ENCODE results near the gene FERMT1.

The FERMT1 gene, protein sequence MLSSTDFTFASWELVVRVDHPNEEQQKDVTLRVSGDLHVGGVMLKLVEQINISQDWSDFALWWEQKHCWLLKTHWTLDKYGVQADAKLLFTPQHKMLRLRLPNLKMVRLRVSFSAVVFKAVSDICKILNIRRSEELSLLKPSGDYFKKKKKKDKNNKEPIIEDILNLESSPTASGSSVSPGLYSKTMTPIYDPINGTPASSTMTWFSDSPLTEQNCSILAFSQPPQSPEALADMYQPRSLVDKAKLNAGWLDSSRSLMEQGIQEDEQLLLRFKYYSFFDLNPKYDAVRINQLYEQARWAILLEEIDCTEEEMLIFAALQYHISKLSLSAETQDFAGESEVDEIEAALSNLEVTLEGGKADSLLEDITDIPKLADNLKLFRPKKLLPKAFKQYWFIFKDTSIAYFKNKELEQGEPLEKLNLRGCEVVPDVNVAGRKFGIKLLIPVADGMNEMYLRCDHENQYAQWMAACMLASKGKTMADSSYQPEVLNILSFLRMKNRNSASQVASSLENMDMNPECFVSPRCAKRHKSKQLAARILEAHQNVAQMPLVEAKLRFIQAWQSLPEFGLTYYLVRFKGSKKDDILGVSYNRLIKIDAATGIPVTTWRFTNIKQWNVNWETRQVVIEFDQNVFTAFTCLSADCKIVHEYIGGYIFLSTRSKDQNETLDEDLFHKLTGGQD

DNA sequence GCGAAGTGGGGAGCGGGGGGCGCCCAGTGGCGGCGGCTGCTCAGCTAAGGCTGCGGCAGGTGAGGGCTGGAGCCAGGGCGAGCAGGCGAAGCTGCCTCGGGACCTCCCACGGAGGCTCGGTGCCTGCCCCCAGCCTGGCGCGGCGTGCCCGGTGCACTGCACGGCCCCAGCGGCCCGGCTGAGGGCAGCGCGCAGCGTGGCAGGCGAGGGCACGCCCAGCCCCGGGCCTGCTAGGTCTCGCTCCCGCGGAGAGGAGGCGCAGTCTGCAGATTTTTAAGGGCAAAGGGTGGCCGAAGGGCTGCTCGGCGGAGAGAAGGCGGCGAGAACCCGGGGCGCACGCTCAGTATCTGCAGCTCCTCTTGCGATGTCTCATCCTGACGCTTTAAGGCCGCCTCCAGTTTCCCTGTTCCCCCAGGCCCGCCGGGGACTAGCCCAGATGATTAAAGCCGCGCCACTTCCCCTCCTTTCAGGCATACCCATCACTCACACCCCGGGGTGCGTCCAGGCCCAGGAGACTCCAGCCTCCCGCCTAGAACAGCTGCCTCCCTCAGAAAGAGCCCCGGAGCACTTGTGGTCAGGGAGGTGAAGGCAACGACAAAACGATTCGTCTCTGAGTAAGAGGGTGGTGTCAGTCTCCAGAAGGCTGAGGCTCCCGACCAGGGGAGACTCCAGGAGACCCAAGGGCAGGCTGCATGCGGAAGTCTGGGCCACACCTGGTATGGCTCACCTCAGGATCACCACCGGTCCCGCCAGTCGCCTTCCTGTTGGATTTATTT is at the start of gene FERMT1:
Gene FERMT1, minus strand, starts transcription at position 158 of the 776 bp plus-strand sequence. CDS start 3,476 bp downstream, outside the sequence.
- no peak for DNase-seq

DNA sequence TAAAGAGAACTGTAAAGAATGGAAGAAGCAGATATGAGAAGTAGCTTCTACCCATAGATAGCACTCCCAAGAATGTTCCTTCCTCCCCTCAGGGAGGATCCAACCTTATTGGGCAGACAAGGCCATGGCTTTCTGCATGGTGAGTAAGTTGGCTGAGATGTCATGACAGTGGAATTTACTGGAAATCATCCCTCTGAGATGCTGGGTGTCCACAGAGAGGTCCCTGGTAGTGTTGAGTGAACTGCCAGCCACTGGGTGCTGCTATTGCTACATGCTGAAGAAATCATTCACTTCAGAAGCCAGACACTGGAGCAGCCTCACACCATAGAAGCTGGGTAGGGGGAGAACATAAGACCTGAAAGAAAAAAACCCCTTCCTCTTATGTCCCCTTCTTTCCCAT is 46.4 kb upstream of the FERMT1 start:
- no peak for DNase-seq

DNA sequence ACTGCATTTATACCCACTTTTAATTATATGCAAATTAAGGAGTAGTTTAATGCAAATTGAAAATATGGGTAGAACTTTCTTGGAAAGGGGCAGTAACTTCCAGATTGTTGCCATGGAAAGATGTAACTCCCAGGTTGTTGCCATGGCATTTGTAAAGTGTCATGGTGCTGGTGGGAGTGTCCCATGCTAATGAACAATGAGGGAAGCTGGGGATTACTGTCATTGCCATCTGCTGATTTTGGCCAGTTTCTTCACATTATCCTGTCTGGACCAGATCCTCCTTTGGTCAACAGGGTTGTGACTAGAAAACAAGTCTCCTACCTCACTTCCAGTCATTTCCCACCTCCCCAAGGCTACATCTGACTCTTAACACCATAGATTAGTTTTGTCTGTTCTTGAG is 45.4 kb upstream of the FERMT1 start:
- no peak for DNase-seq

DNA sequence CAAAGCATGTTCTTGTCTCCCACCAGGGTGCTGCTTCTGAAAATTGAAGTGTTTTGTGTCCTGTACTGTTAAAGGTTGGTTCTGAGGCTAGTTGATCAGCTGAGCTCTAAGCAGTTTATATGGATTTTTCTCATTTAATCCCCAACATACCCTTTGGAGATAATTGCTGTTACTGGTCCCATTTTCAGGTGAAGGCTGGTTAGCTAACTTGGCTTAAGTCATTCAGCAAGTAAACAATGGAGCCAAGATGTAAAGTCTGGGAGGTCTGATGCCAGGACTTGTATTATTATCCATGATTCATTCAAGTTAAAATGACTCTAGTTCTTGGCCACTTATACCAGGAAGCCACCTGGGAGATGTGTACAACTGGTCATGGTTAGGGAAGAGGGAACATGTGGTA is 42.5 kb upstream of the FERMT1 start:
- DNase-seq = no peak

DNA sequence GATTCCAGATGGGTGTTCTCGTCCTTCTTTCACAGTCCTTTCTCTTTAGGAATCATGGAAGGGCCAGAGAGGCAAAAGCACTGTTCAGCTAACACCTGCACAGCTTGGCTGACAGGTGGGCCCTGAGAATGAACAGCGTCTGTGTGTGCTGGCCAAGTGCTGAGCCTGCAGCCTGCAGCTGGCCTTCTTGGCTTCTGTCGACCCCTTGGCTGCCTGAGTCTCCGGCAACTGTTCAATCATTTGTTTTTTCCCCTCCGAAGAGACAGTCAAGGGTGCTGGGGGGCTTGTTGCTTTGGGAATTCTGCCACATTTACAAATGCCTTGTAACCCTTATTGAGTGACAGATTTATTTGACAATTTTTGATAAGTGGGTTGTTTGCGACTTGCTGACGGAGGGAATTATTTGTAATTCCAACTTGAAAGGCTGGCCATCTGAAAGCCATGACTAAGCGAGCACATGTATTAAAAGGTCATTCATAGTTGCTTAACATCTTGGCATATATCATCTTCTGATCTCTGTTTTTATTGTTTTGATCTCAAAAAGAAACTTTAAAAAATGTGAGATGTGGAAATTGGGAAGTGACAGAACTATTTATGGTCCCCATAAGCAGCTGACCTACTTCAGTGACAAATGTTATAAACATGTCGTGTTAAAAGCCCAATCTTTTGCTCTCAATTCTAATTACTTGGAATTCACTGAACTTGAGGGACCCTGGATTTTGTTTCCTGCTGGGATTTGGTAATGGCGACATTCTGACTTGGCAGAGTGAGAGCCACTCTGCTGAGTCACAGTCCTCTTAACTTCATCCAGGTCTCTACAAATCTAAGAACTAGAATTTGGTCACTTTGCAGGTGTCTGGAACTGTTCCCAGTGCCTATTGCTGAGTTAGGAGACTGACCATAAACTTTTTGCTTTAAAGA is 41.9 kb upstream of the FERMT1 start:
- no peak for DNase-seq

DNA sequence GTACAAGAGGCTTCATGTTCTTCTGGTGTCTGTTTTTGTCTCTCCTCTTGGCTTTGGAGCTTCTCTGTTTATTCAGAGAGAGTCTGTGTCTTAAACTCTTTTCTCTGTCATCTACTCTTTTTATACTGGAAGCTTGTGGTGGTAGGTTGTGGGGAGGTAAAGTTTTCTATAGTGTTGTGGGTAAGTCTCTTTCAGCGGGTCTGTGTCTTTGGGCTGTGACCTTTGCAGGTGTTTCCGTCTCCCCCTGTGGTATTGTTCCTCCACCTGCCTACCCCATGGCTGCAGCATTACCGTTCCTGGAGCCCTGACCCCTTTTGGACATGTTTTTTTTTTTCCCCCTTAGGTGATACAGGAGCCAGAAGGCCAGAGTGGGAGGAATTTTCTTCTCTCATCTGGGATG is 37.9 kb upstream of the FERMT1 start:
- DNase-seq = no peak

DNA sequence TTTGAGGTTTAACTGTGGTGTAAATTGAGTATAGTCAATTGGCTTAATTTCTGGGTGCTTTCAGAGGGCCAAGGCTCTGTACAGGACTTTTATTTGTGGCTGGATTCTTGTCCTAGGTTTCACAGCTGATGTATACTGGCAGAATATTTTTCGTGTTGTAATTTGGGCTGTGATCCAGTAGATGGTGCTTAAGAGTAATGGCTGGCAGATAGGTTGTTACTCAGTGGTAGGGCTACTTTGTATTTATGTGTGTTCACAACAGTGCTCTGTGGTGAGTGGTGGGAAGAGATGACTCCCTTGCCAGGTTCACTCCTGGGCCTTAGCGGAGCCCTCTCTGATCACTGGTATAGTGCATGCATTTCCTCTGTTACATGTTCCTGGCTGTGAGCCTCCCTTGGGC is 34.5 kb upstream of the FERMT1 start:
- DNase-seq = no peak

DNA sequence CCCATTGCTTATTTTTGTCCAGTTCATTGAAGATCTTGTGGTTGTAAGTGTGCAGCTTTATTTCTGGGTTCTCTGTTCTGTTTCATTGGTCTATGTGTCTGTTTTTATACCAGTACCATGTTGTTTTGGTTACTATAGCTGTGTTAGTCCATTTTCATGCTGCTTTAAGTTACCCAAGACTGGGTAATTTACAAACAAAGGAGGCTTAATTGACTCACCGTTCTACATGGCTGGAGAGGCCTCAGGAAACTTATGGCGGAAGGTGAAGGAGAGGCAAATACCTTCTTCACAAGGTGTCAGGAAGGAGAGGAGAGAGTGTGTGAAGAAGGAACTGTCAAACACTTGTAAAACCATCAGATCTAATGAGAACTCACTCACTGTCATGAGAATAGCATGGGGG is 29.9 kb upstream of the FERMT1 start:
- no peak for DNase-seq

DNA sequence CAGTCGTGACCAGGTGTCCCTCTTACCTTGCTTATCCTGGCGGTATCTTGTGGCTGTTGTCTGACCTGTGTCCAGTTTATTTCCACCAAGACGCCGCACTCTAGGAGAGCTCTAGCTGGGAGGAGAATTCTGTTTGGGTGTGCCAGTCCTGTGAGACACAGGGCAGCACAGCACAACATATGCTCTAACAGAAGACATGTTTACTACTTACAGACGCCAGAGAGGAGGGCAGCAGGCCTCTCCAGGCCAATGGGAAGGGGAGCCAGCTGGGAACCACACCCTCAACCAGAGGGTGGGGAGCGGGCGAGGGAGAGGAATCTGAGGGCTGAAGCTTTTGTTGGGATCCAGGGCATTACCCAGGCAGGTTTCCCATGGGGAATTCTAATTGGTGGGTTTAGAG is 25.2 kb upstream of the FERMT1 start:
- DNase-seq = no peak

DNA sequence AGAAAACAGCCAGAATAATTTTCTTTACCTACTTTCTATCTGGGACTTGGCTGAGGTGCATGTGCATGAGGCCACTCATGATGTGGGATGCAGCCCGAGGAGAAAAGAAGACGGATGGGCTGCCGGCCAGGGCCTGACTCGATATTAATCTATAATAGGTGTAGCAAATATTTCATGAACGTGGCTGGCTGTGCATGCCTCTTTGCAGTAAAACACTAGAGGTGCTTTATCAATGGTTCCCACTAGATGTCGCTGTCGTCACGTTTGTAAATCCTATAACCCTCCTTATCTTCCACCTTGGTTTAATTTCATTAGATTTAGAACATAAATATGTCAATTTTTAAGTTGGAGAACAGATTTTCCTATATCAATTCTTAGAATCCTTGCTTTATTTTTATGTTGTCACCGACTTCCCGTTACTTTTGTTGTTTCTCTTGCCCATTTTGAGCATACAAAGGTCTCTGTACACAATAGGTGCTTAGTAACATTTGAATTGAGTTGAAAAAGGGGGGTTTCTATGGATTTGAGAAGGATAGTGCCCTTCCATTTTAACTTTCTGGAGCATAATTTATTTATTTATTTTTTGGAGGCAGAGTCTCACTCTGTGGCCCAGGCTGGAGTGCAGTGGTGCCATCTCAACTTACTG is 19.6 kb upstream of the FERMT1 start:
- peak; percentile 63 for DNase-seq

DNA sequence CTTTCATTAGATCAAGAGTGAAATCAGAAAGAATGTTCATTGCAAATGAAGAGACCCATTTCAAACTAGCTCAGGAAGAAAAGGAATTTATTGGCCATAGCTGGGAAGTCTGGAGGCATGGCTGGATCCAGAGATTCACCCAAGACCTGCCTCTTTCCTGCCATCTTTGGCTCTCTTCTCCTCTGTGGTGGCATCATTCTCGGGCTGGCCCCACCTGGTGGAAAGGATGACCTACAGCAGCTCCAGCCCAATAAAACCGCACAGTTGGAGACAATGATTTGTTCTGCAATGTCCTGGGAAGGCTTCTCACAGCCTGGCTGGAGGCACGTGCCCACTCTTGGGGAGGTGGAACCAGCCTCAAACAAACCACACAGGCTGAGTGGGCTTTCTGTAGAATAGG is 18.1 kb upstream of the FERMT1 start:
- no peak for DNase-seq

DNA sequence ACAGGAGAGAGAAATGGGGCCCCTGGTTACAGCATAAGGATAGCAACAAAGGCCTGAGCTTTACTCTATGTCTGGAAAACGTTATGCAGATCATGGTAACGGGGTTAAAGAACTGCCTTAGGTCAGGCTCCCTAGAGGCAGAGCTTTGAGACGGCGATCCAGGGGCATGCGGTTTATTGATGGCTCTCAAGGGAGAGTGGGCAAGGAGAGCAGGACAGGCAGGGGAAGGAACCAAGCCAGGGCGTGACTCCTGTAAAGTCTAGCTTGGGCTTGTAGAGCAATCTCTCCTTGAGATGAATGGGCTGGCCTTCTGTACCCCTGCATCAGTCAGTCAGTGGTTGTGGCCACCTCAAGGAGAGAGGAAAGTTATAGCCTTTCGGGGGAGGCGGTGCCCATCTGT is 12.5 kb upstream of the FERMT1 start:
- DNase-seq = no peak

DNA sequence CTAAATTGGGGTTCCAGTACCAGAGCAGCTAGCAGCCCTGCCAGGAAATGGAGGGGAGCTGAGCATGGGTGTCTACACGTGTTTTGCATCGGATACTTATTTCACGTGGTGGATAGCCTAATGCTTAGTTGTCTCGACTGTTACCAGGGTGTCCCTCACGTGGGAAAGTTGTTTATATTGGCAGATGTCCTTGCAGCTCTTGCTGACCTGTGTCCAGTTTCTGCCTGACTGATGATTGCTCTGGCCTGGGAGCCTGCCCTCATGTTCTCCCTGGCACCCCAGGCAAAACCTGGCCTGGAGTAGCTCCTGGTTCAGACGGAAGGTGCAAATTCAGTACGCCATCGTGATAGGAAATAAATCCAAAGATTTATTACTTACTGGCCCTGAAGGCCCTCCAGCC is 11.8 kb upstream of the FERMT1 start:
- DNase-seq = no peak

DNA sequence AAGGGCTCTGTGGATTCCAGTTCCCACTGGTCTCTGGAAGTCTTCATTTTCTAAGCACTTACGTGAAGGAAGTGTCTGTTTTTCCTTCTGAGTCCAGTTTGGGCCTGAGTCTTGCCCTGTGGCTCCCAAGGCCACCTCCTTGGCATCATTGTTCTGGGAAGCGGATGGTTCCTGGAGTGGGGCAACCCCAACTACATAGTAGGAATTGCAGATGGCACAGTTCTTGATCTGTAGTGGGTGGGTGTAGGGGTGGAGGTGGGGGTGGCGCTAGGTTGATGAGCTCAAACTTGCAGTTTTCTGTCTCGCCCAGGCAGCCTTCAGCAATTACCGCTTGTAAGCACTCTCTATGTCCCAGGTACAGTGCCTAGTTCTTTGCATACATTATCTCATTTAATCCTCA is 7.2 kb upstream of the FERMT1 start:
- DNase-seq = no peak

DNA sequence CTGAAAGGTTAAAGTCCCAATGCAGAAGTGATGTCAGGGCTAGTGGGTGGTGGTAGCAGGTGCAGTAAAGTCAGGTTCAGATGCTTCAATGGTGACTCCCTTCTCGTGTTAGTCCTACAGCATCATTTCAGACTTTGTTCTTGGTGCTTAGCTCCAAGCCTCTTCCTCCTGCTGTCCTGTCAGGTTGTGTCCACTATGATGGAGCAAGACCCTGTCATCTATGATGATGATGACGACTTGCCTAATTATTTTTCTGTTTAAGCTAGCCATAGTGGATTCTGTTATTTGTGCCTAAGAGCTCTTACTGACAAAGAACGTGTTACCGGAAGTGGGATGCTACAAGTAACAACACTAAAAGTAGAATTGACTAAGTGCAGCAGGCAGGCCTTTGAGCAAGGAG is 5.0 kb upstream of the FERMT1 start:
- DNase-seq = no peak

DNA sequence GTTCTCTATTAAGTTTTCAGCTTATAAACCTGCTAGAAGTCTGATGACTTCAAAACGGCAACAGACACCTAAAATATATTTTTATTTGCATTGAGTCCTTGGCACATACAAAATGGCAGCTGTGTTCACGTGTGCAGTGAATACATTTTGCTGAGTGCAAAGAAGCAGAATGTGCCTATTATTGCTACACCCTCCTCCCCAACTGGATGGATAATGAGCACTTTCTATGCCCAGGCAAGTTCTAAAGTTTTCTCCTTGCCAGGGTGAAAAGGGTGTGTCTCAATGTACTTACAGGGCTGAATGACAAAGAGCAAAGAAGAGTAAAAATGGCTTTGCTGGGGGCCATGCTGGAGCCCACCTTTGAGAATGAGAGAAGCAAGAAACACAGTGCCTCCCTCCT is 4.0 kb upstream of the FERMT1 start:
- DNase-seq = no peak

DNA sequence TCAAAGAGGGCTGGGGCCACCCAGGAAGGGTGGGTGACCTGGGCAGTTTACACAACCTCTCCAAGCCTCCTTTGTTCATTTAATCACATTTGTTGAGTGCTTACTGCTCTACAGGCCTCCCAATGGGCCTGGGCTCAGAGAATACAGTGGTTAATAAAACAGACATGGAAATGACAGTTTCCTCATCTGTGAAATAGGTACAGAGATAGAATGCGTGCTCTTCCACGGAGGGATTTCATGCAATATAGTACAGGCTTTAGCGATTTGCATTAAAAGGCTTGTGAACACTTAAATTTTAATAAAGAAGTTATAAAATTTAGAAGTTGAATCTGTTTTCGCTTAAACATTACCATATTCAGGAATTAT is 802 bp upstream of the FERMT1 start:
- no peak for DNase-seq

DNA sequence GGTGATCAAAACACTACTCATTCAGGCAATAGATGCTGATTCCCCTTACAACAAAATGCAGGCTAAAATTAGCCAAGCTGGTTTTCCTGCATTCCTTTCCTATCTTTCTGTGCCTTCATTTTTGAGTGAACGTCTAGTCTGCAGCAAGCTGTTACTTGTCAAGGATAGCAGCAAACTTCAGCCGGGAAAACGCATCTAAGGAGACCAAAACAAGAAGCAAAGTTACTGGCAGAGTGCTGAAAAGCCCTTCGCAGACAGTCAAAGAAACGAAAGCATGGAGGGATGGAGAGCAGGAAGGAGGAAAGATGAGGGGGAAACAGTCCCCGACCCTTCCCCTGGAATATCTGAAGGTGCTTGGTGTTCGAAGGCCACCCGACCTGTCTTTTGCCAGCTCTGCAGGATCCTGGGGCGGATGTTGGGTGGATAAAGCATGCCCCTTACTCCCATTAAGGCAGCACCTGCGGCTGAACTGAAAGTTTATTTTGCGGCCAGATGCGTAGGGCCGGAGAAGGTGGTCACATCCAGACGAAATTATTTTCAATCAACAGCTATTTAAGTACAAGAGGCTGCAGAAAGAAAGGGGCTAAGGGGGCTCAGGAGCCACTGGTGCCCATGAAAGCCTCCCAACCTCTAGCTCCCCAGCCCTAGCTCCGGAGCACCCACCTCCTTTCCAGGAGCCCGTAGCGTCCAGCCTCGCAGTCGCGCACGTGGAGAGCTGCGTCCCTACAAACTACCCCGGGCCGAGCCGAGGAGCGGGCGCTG is 538 bp downstream of the FERMT1 start:
- DNase-seq = no peak

DNA sequence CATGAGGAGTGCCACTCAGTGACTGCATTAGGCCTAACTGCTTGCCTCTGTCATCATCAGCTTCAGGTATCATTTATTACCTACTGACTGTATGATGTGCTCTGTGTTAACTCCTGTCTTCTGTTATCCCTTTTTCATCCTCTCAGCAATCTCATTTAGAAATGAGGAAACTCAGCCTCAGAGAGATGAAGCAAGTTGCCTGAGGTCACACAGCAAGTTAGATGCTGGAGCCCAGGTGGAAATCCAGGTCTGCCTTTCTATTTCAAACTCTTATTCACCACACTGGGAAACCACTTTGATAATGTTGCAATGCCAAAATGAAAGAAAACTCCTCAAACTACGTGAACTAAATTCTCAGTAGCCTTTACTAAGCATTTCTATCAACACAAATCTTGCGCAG is 1.3 kb downstream of the FERMT1 start:
- DNase-seq = no peak

DNA sequence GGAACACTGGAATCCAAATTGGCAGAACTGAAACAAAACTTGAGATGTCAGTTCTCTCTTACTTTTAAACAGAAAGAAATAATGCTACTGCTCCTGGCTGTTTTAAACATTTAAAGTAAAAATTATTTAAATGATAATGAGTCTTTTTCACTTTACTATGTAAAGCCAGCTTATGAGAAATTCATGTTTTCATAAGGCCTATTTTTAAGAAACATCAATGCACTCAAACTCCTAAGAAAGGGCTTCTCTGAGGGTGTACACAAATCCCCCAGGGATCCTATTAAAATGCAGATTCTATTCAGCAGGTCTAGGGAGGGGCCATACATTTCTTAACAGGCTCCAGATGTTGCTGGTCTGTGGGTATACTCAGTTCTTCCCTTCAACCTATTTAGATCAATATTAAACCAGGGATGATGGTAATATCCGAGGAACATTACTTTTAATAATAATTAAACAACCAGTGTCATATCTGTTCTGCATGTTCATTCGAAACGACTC is 2.3 kb downstream of the FERMT1 start:
- no peak for DNase-seq

DNA sequence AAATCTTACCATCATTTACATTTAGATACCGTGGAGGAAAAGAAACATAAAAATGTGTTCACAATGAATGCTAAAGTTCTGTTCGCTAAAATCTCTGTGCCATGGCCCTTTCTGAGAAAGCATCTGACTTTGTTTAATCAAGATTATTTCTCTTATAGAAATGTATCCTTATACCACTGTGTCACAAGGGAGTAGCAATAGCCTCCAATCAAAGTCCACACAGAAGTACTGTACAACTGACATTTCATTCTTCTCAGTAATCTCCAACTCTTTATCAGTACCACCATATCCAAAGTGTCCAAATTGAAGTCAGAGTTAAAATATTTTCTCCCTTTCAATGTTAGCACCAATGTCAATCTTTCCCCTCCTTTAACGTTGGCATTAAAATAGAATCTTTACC is 6.1 kb downstream of the FERMT1 start:
- DNase-seq = no peak
